GM19025 (cell line): ENCODE measurements around the gene CCDC150.

Experiments
- ATAC-seq: cut with Tn5 transposase; IDR thresholded peaks from one replicate; pipeline ENCODE4 v1.9.1; 2021; ENCODE audit warnings: mild to moderate bottlenecking, low read depth, moderate library complexity; ENCODE audit not compliant: unreplicated experiment

CCDC150 gene

GRCh38 chr2:196758474-196759377, 119.2 kb downstream of the CCDC150 start:
- no peak for ATAC-seq

GRCh38 chr2:196759378-196759706, 119.8 kb downstream of the CCDC150 start:
- no peak for ATAC-seq

GRCh38 chr2:196767101-196767500, 127.6 kb downstream of the CCDC150 start:
- no peak for ATAC-seq
